Measurements from ENCODE around the gene CST8.

The CST8 gene

GRCh38 chr20:23475395-23475794 lies 15.5 kb upstream of the CST8 start:
- H3K36me3 ChIP-seq (ENCODE audit: control insufficient read depth, insufficient read depth, low read length) = no peaks in the 10 kb centered on the region
- H3K4me3 ChIP-seq (ENCODE audit: extremely low read depth, insufficient read depth, low read length, poor library complexity, severe bottlenecking) = no peak overlapping the region
- 93 to 96% methylated on average over 5 of the region's 5 CpGs for WGBS, 2 experiments (ENCODE audit: insufficient coverage in 2 of 2)
- H3K27ac ChIP-seq (ENCODE audit: low read depth, low read length, severe bottlenecking) = no peak overlapping the region
- no peaks in the 10 kb centered on the region for H3K9me3 ChIP-seq (ENCODE audit: control insufficient read depth, low read length)
- no peaks in the 10 kb centered on the region for H3K4me1 ChIP-seq (ENCODE audit: control insufficient read depth, insufficient read depth, low read length, poor library complexity, severe bottlenecking)

GRCh38 chr20:23476015-23476754 lies 14.7 kb upstream of the CST8 start:
- no peaks in the 10 kb centered on the region for H3K4me1 ChIP-seq (ENCODE audit: control insufficient read depth, insufficient read depth, low read length, poor library complexity, severe bottlenecking)
- WGBS, 2 experiments (ENCODE audit: insufficient coverage in 2 of 2) = 87 to 97% methylated on average over 5 of the region's 6 CpGs
- H3K36me3 ChIP-seq (ENCODE audit: control insufficient read depth, insufficient read depth, low read length) = no peaks in the 10 kb centered on the region
- H3K9me3 ChIP-seq (ENCODE audit: control insufficient read depth, low read length) = no peaks in the 10 kb centered on the region
- H3K4me3 ChIP-seq (ENCODE audit: extremely low read depth, insufficient read depth, low read length, poor library complexity, severe bottlenecking) = no peak overlapping the region
- no peak overlapping the region for H3K27ac ChIP-seq (ENCODE audit: low read depth, low read length, severe bottlenecking)

GRCh38 chr20:23477223-23477622 lies 13.7 kb upstream of the CST8 start:
- no peak overlapping the region for H3K27ac ChIP-seq (ENCODE audit: low read depth, low read length, severe bottlenecking)
- H3K4me1 ChIP-seq (ENCODE audit: control insufficient read depth, insufficient read depth, low read length, poor library complexity, severe bottlenecking) = peaks cover 10% of the 10 kb centered on the region
- WGBS, 2 experiments (ENCODE audit: insufficient coverage in 2 of 2) = 50% methylated on average over 1 to 2 of the region's 3 CpGs
- no peak overlapping the region for H3K4me3 ChIP-seq (ENCODE audit: extremely low read depth, insufficient read depth, low read length, poor library complexity, severe bottlenecking)
- no peaks in the 10 kb centered on the region for H3K9me3 ChIP-seq (ENCODE audit: control insufficient read depth, low read length)
- H3K36me3 ChIP-seq (ENCODE audit: control insufficient read depth, insufficient read depth, low read length) = no peaks in the 10 kb centered on the region

GRCh38 chr20:23479043-23479442 lies 11.9 kb upstream of the CST8 start:
- H3K27ac ChIP-seq (ENCODE audit: low read depth, low read length, severe bottlenecking) = no peak overlapping the region
- H3K4me1 ChIP-seq (ENCODE audit: control insufficient read depth, insufficient read depth, low read length, poor library complexity, severe bottlenecking) = peaks cover 10% of the 10 kb centered on the region
- H3K9me3 ChIP-seq (ENCODE audit: control insufficient read depth, low read length) = no peaks in the 10 kb centered on the region
- WGBS, 2 experiments (ENCODE audit: insufficient coverage in 2 of 2) = 80 to 100% methylated on average over 1 of the region's 4 CpGs
- no peaks in the 10 kb centered on the region for H3K36me3 ChIP-seq (ENCODE audit: control insufficient read depth, insufficient read depth, low read length)
- no peak overlapping the region for H3K4me3 ChIP-seq (ENCODE audit: extremely low read depth, insufficient read depth, low read length, poor library complexity, severe bottlenecking)

- Histone ChIP-seq H3K4me1 (ENCODE audit: control insufficient read depth, insufficient read depth, low read length, poor library complexity, severe bottlenecking) (peaks cover 10% of the 10 kb centered on the region), H3K27ac (ENCODE audit: low read depth, low read length, severe bottlenecking) (no peak overlapping the region), H3K36me3 (ENCODE audit: control insufficient read depth, insufficient read depth, low read length) (no peaks in the 10 kb centered on the region), H3K9me3 (ENCODE audit: control insufficient read depth, low read length) (no peaks in the 10 kb centered on the region), H3K4me3 (ENCODE audit: extremely low read depth, insufficient read depth, low read length, poor library complexity, severe bottlenecking) (no peak overlapping the region)
- WGBS, 2 experiments (ENCODE audit: insufficient coverage in 2 of 2) = 88% methylated on average over 2 of the region's 2 CpGs; no CpG with 5 or more reads in 1 of the 2 experiments
Measured at GRCh38 chr20:23482138-23482537, 8.8 kb upstream of the CST8 start.

- H3K9me3 ChIP-seq (ENCODE audit: control insufficient read depth, low read length) = no peaks in the 10 kb centered on the region
- 87 to 91% methylated on average over 3 of the region's 4 CpGs for WGBS, 2 experiments (ENCODE audit: insufficient coverage in 2 of 2)
- H3K27ac ChIP-seq (ENCODE audit: low read depth, low read length, severe bottlenecking) = no peak overlapping the region
- H3K4me3 ChIP-seq (ENCODE audit: extremely low read depth, insufficient read depth, low read length, poor library complexity, severe bottlenecking) = no peak overlapping the region
- no peaks in the 10 kb centered on the region for H3K36me3 ChIP-seq (ENCODE audit: control insufficient read depth, insufficient read depth, low read length)
- peaks cover 10% of the 10 kb centered on the region for H3K4me1 ChIP-seq (ENCODE audit: control insufficient read depth, insufficient read depth, low read length, poor library complexity, severe bottlenecking)
Measured at GRCh38 chr20:23484081-23484480, 6.8 kb upstream of the CST8 start.

GRCh38 chr20:23488470-23488869 lies 2.4 kb upstream of the CST8 start:
- no peaks in the 10 kb centered on the region for H3K4me1 ChIP-seq (ENCODE audit: control insufficient read depth, insufficient read depth, low read length, poor library complexity, severe bottlenecking)
- no peaks in the 10 kb centered on the region for H3K36me3 ChIP-seq (ENCODE audit: control insufficient read depth, insufficient read depth, low read length)
- no peak overlapping the region for H3K4me3 ChIP-seq (ENCODE audit: extremely low read depth, insufficient read depth, low read length, poor library complexity, severe bottlenecking)
- H3K27ac ChIP-seq (ENCODE audit: low read depth, low read length, severe bottlenecking) = no peak overlapping the region
- no CpG with 5 or more reads among the region's 2 CpGs for WGBS, 2 experiments (ENCODE audit: insufficient coverage in 2 of 2)
- no peaks in the 10 kb centered on the region for H3K9me3 ChIP-seq (ENCODE audit: control insufficient read depth, low read length)

- Histone ChIP-seq H3K9me3 (ENCODE audit: control insufficient read depth, low read length) (no peaks in the 10 kb centered on the region), H3K36me3 (ENCODE audit: control insufficient read depth, insufficient read depth, low read length) (no peaks in the 10 kb centered on the region), H3K27ac (ENCODE audit: low read depth, low read length, severe bottlenecking) (no peak overlapping the region), H3K4me1 (ENCODE audit: control insufficient read depth, insufficient read depth, low read length, poor library complexity, severe bottlenecking) (no peaks in the 10 kb centered on the region), H3K4me3 (ENCODE audit: extremely low read depth, insufficient read depth, low read length, poor library complexity, severe bottlenecking) (no peak overlapping the region)
- 88 to 93% methylated on average over 1 to 2 of the region's 3 CpGs for WGBS, 2 experiments (ENCODE audit: insufficient coverage in 2 of 2)
Measured at GRCh38 chr20:23488996-23489395, 1.9 kb upstream of the CST8 start.

- Histone ChIP-seq H3K4me1 (ENCODE audit: control insufficient read depth, insufficient read depth, low read length, poor library complexity, severe bottlenecking) (no peaks in the 10 kb centered on the region), H3K27ac (ENCODE audit: low read depth, low read length, severe bottlenecking) (no peak overlapping the region)
Measured at GRCh38 chr20:23492292-23492691, 1.4 kb downstream of the CST8 start.

GRCh38 chr20:23493172-23493772 lies 2.4 kb downstream of the CST8 start:
- Histone ChIP-seq H3K9me3 (ENCODE audit: control insufficient read depth, low read length) (no peaks in the 10 kb centered on the region), H3K4me3 (ENCODE audit: extremely low read depth, insufficient read depth, low read length, poor library complexity, severe bottlenecking) (no peak overlapping the region), H3K36me3 (ENCODE audit: control insufficient read depth, insufficient read depth, low read length) (no peaks in the 10 kb centered on the region), H3K4me1 (ENCODE audit: control insufficient read depth, insufficient read depth, low read length, poor library complexity, severe bottlenecking) (no peaks in the 10 kb centered on the region), H3K27ac (ENCODE audit: low read depth, low read length, severe bottlenecking) (no peak overlapping the region)
- 89 to 90% methylated on average over 3 of the region's 3 CpGs for WGBS, 2 experiments (ENCODE audit: insufficient coverage in 2 of 2)

More at GRCh38 chr20:23492292-23492691, 1.4 kb downstream of the CST8 start:
- Histone ChIP-seq H3K36me3 (ENCODE audit: control insufficient read depth, insufficient read depth, low read length) (no peaks in the 10 kb centered on the region), H3K9me3 (ENCODE audit: control insufficient read depth, low read length) (no peaks in the 10 kb centered on the region), H3K4me3 (ENCODE audit: extremely low read depth, insufficient read depth, low read length, poor library complexity, severe bottlenecking) (no peak overlapping the region)

- no peaks in the 10 kb centered on the region for H3K4me1 ChIP-seq (ENCODE audit: control insufficient read depth, insufficient read depth, low read length, poor library complexity, severe bottlenecking)
- WGBS, 2 experiments (ENCODE audit: insufficient coverage in 2 of 2) = 90 to 92% methylated on average over 1 of the region's 1 CpG
- no peaks in the 10 kb centered on the region for H3K36me3 ChIP-seq (ENCODE audit: control insufficient read depth, insufficient read depth, low read length)
- H3K4me3 ChIP-seq (ENCODE audit: extremely low read depth, insufficient read depth, low read length, poor library complexity, severe bottlenecking) = no peak overlapping the region
- H3K9me3 ChIP-seq (ENCODE audit: control insufficient read depth, low read length) = no peaks in the 10 kb centered on the region
- H3K27ac ChIP-seq (ENCODE audit: low read depth, low read length, severe bottlenecking) = no peak overlapping the region
Measured at GRCh38 chr20:23497536-23497935, 6.6 kb downstream of the CST8 start.

All from mesodermal cell (in vitro differentiated cells).